IPS-20b (cell line): Measurements from ENCODE around the gene MIA3.

Experiments used
- H3K27ac ChIP-seq: one replicate; pipeline ENCODE4 v1.5.1; 2013; ENCODE audit warnings: low read length
- H3K27me3 ChIP-seq: 2 replicates; pipeline ENCODE4 v1.6.1; 2013; ENCODE audit warnings: mild to moderate bottlenecking, low read length, inconsistent platforms; ENCODE audit not compliant: insufficient read depth
- H3K36me3 ChIP-seq: 2 replicates; pipeline ENCODE4 v1.6.1; 2013; ENCODE audit warnings: low read depth, mild to moderate bottlenecking, inconsistent platforms, low read length, moderate library complexity; ENCODE audit not compliant: insufficient read depth
- H3K4me1 ChIP-seq: 2 replicates; pipeline ENCODE4 v1.6.1; 2013; ENCODE audit warnings: mild to moderate bottlenecking, control low read depth, inconsistent platforms, low read length, moderate library complexity; ENCODE audit not compliant: insufficient read depth
- H3K4me3 ChIP-seq: 2 replicates; pipeline ENCODE4 v1.5.1; 2013; ENCODE audit warnings: mild to moderate bottlenecking, low read length, inconsistent platforms
- H3K9ac ChIP-seq: 2 replicates; pipeline ENCODE4 v1.6.1; 2013; ENCODE audit warnings: low read depth, mild to moderate bottlenecking, inconsistent platforms, low read length, moderate library complexity
- H3K9me3 ChIP-seq: 2 replicates; pipeline ENCODE4 v1.6.1; 2013; ENCODE audit warnings: mild to moderate bottlenecking, low read depth, low read length, inconsistent platforms; ENCODE audit not compliant: insufficient read depth

The MIA3 gene

DNA sequence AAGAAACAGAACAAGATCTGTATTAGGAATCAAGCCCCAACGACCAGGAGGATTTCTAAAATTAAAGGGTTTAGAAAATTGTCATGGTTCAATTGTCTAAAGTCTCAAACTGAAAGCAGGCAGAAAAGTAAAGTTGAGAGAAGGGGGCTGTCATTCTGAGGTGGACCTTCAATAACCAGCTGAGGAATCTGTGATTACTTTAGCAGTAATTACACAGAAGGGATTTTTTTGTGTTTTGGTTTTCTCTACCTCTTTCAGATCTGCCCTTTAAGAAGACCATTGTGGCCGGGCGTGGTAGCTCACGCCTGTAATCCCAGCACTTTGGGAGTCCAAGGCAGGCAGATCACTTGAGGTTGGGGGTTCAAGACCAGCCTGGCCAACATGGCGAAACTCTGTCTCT lies 77.0 kb downstream of the MIA3 start:
- Histone ChIP-seq H3K9me3 (no peaks in the 10 kb centered on the region), H3K27ac (no peak overlapping the region), H3K27me3 (no peaks in the 10 kb centered on the region), H3K4me1 (no peaks in the 10 kb centered on the region), H3K4me3 (no peak overlapping the region), H3K36me3 (peaks cover 30% of the 10 kb centered on the region), H3K9ac (no peak overlapping the region)

DNA sequence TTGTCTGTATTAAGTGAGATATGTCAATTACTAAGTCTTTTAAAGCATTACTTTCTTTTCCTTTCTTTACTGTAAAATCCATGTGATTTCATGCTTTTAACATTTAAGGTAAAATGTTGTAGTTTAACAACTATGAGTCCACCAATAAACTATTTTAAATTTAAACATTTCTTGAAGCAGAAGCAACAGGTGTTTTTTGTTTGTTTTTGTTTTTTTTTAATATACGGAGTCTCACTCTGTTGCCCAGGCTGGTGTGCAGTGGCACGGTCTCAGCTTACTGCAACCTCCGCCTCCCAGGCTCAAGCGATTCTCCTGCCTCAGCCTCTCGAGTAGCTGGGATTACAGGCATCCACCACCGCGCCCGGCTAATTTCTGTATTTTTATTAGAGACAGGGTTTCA lies 78.8 kb downstream of the MIA3 start:
- Histone ChIP-seq H3K9ac (no peak overlapping the region), H3K9me3 (no peaks in the 10 kb centered on the region), H3K4me3 (no peak overlapping the region), H3K27ac (no peak overlapping the region), H3K27me3 (no peaks in the 10 kb centered on the region), H3K4me1 (no peaks in the 10 kb centered on the region), H3K36me3 (peaks cover 42% of the 10 kb centered on the region)

DNA sequence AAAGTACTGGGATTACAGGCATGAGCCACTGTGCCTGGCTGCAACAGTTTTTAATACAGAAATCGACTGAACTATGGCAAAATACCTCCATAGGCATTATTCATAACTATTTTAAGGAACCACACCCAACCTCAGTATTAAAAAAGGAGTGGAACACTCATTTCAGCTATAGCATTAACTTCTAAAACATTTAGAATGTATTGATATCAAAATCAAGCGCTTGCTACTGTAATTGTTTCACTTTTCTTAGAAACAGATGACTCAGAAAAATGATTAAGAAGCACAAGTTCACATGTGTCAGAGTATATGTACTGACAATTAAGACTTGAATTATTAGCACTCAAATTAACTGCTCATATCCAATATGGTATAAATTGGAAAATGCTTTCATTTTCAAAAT lies 79.3 kb downstream of the MIA3 start:
- Histone ChIP-seq H3K4me3 (no peak overlapping the region), H3K36me3 (peaks cover 40% of the 10 kb centered on the region), H3K27ac (no peak overlapping the region), H3K27me3 (no peaks in the 10 kb centered on the region), H3K9ac (no peak overlapping the region), H3K9me3 (no peaks in the 10 kb centered on the region), H3K4me1 (no peaks in the 10 kb centered on the region)

DNA sequence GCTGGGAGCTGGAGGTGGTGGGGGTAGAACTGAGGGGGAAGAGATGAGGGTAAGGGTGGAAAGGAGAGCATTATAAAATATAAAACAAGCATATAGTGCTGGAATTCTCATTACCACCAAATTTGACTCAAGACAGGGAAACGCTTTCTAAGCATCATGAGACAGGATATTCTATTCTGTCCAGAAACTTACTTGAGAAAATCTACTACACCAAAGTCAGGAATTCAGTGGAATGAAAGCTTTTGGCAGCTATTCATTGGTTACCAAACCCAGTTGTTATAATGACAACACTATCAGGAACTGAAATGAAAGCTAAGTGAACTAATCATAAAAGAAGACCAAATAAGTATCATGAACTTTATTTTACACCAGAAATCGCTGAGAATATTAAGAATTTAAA lies 79.9 kb downstream of the MIA3 start:
- no peaks in the 10 kb centered on the region for H3K27me3 ChIP-seq
- no peak overlapping the region for H3K9ac ChIP-seq
- H3K4me1 ChIP-seq, result no peaks in the 10 kb centered on the region
- no peaks in the 10 kb centered on the region for H3K9me3 ChIP-seq
- H3K4me3 ChIP-seq, result no peak overlapping the region
- no peak overlapping the region for H3K27ac ChIP-seq
- H3K36me3 ChIP-seq, result peaks cover 40% of the 10 kb centered on the region

DNA sequence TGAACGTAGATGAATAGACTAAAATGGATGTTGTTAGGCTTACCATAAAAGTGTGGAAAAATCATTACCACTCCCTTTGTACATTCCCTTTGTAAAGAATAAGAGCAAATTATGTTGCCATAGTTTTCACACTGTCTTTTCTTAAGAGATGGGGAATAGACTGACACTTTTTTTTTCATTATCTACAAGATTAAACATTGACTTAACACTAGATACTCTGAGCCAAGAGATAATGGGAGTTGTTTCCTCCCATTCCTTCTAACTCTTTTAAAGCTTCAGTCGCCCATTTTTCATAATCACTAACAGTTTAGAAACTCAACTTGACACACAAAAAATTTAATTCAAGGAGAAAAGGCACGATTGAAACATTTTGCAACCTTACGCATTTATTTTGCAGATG lies 84.3 kb downstream of the MIA3 start:
- Histone ChIP-seq H3K4me3 (no peak overlapping the region), H3K4me1 (no peaks in the 10 kb centered on the region), H3K36me3 (peaks cover 34% of the 10 kb centered on the region), H3K27me3 (no peaks in the 10 kb centered on the region), H3K27ac (no peak overlapping the region), H3K9ac (no peak overlapping the region), H3K9me3 (no peaks in the 10 kb centered on the region)

DNA sequence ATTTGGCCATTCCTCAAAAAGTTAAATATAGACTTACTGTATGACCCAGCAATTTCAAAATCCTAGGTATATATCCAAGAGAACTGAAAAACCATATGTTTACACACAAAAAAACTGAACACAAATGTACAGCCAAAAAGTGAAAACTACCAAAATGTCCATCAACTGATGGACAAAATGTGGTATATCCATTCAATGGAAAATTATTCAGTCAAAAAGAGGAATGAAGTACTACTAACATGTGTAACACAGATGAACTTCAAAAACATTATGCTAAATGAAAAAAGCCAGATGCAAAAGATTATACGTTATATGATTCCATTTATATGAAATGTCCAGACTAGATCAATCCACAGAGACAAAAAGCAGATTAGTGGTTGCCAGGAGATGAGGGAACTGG lies 86.4 kb downstream of the MIA3 start:
- H3K36me3 ChIP-seq, result peaks cover 27% of the 10 kb centered on the region

DNA sequence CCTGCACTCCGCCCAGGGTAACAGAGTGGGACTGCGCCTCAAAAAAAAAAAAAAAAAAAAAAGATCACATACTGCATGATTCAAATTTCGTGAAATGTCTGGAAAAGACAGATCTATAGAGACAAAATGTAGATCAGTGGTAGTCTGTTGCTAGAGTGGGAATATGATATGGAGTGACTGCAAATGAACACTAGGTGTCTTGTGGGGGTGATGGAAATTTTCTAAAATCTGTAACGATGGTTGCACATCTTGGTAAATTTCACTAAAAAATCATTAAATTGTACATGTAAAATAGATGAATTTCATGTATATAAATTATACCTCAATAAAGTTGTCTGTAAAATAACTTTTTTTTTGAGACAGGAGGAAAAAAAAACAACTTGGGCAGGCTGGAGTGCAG lies 88.9 kb downstream of the MIA3 start:
- peaks cover 8% of the 10 kb centered on the region; the same call in 1 of the 2 replicates for H3K4me1 ChIP-seq
- H3K9me3 ChIP-seq, result no peaks in the 10 kb centered on the region
- H3K36me3 ChIP-seq, result peaks cover 14% of the 10 kb centered on the region
- no peak overlapping the region for H3K4me3 ChIP-seq
- H3K9ac ChIP-seq, result no peak overlapping the region
- no peaks in the 10 kb centered on the region for H3K27me3 ChIP-seq
- no peak overlapping the region for H3K27ac ChIP-seq

More for the DNA sequence above, 86.4 kb downstream of the MIA3 start:
- H3K9me3 ChIP-seq, result no peaks in the 10 kb centered on the region
- H3K4me3 ChIP-seq, result no peak overlapping the region
- no peak overlapping the region for H3K27ac ChIP-seq
- H3K9ac ChIP-seq, result no peak overlapping the region
- no peaks in the 10 kb centered on the region for H3K27me3 ChIP-seq
- no peaks in the 10 kb centered on the region for H3K4me1 ChIP-seq

DNA sequence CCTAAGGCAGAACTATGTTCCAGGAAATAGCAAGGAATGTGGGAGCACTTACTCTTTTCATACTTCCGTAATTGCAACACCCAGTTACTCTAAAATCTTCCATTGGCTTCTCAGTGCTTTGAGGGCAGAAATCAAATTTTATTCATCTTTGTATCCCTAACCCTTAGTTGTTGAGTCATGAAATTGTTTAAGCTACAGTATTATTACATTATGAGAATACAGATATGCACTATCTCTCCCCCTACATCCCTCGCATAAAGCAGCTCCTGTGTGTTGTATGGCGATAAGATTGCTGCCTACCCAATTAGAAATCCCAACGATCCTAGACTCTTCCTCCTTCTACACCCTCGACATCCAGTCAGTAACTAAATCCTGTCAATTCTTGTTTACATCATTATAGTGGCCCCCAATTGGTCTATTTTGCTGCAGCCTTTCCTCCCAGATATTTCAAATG lies 91.8 kb downstream of the MIA3 start:
- H3K4me3 ChIP-seq, result peak overlapping the region; percentile 81; the same call in 1 of the 2 replicates
- H3K36me3 ChIP-seq, result no peaks in the 10 kb centered on the region
- H3K27ac ChIP-seq, result no peak overlapping the region
- no peak overlapping the region for H3K9ac ChIP-seq
- no peaks in the 10 kb centered on the region for H3K9me3 ChIP-seq
- H3K4me1 ChIP-seq, result peaks cover 8% of the 10 kb centered on the region; the same call in 1 of the 2 replicates
- H3K27me3 ChIP-seq, result no peaks in the 10 kb centered on the region

DNA sequence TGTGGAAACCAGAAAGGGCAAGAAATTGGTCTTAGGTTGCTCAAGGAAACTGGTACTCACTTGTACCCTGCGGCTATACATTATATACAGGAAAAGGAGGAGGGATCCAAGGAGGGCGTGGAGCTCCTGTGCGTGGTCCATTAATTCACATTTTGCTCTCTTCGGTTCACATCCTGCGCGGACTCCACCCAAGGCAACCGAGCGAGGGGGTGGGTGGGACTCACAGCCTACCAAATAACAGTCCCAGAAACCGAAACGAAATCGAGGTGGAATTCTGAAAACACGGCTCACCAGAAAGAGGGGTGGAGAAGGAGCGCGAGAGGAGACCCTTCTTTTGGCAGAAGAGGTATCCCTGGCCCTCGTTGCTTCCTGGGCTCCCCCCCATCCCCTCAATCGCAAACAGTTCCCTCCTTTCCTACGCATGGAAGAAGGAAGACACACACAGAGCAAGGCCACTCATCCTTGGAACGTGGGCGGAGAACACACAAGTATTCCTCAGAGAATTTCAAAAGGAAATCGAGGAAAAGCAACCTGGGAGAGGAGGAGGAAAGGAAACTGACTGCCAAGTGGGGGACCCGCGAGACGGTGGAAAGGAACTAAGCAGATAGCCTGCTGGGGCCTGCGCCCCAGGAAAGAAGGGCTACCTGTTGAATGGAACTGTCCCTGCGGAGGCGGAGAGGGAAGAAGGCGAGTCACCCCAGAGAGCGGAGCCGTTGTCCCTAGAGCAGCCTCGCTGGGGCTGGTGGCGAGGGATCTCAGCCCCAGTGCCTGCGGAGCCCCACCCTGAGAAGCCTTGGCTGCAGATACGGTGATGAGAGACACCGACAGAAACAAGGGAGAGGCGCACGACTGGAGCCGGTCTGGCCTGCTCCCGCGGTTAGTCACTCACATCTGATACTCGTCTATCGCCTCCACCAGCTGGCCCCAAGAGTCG lies 93.7 kb downstream of the MIA3 start:
- peak overlapping the region; percentile 50 for H3K27ac ChIP-seq
- no peaks in the 10 kb centered on the region for H3K27me3 ChIP-seq

DNA sequence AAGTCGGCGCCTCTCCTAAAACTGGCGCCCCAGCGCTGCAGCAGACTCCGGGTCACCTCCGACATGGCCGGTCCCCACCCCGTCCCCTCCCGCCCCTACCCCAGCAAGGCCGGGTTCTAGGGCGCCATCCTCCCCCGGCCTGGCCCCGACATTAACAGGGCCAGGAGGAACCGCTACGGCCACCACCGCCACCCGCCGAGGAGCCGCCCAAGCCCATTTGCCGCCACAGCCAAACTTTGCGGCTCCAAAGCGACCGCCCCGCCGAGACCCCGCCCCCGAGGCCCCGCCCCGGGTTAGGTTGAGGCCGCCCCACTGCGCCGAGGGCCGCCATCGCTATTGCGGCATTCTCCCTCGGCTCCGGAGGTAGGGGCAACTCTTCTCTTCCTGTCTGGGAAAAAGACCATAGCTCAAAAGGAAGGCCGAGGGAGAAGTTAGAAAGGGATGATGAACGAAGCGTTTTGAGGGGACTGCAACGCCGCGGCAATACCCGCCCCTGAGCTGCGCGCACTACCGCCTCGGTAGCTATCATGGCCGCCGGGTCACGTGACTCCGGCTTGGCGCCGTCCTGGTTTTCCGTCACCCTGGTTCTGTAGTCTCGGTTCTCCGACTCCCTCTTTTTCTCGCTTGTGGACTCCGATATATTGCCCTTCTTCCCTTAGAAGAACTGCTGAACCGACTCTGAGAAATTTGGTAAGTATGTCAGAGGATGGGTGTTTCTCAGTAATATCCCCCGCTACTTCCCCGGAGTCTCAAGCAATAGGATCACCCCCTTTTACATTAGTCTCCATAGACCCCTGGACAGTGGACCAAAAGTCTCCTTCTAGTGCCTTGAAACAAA lies 94.6 kb downstream of the MIA3 start, which contains the start of the genes AIDA and BROX:
Gene AIDA, minus strand, starts transcription at position 239 of the 838 bp plus-strand sequence. Its CDS starts 174 bp downstream, at position 65.
Gene BROX, plus strand, starts transcription at position 312 of the 838 bp plus-strand sequence. CDS start 3,136 bp downstream, outside the sequence.
- Histone ChIP-seq H3K4me1 (peaks cover 8% of the 10 kb centered on the region; the same call in 1 of the 2 replicates), H3K9me3 (no peaks in the 10 kb centered on the region), H3K27me3 (no peaks in the 10 kb centered on the region), H3K36me3 (peaks cover 14% of the 10 kb centered on the region), H3K9ac (peak within 1 kb of the TSS; percentile 94), H3K4me3 (peak within 1 kb of the TSS; percentile 98), H3K27ac (peak within 1 kb of the TSS; percentile 77)

More for the DNA sequence above, 93.7 kb downstream of the MIA3 start:
- H3K4me3 ChIP-seq, result peak overlapping the region; percentile 81
- peaks cover 8% of the 10 kb centered on the region; the same call in 1 of the 2 replicates for H3K4me1 ChIP-seq
- no peaks in the 10 kb centered on the region for H3K9me3 ChIP-seq
- peaks cover 5% of the 10 kb centered on the region; the same call in 1 of the 2 replicates for H3K36me3 ChIP-seq
- peak overlapping the region; percentile 82 for H3K9ac ChIP-seq
